A549 (cell line): ENCODE results near the gene SARDH. TPM values are rescaled to one million over a fixed set of nuclear protein-coding genes. Genes with fewer than 3 reads are reported as not detected.

ENCODE experiments used
- ATAC-seq, 2 experiments: fragments of 200-7000 bp in 1 of 2; fragments of >200 bp in 1 of 2; cut with Nextera tagmentation in 1 of 2; cut with Tn5 transposase in 1 of 2; 3 replicates each; pipeline versions ENCODE4 v1.8.0 to v1.9.1; 2018 to 2020; ENCODE audit warnings: mild to moderate bottlenecking in 1 of 2, moderate library complexity in 1 of 2
- CTCF ChIA-PET: fragments of 300-600 bp; sonication (Branson Sonifier 250); formaldehyde crosslinking; extraction: SDS; loops from one replicate; lab custom pipeline; 2021; ENCODE audit warnings: antibody characterized with exemption, inconsistent platforms; lab: Yijun Ruan, JAX
- POLR2A ChIA-PET: fragments of 350-600 bp; formaldehyde crosslinking; extraction: SDS; loops from one replicate; lab custom pipeline; 2021; ENCODE audit warnings: antibody characterized with exemption, inconsistent platforms; lab: Yijun Ruan, JAX
- DNase-seq, 2 experiments: peaks; one replicate each; pipeline versions ENCODE4 v3.0.0 to v3.0.0-alpha.2; 2011 to 2016; ENCODE audit warnings: low read depth in 1 of 2, low spot score in 1 of 2
- FAIRE-seq: peaks from 2 replicates; lab custom pipeline; 2011; peaks lifted over from hg19 to GRCh38; lab: Jason Lieb, UNC
- H3K27ac ChIP-seq, 2 experiments: fragments of >200 bp; sonication (Bioruptor Twin); formaldehyde crosslinking; 3 replicates each; pipeline ENCODE4 v1.5.1; 2016 to 2017
- H3K4me1 ChIP-seq: fragments of >200 bp; sonication (Bioruptor Twin); formaldehyde crosslinking; 3 replicates; pipeline ENCODE4 v1.6.1; 2016
- H3K4me2 ChIP-seq: fragments of >200 bp; sonication (Bioruptor Twin); formaldehyde crosslinking; 3 replicates; pipeline ENCODE4 v1.6.1; 2016
- H3K4me3 ChIP-seq: fragments of >200 bp; sonication (Bioruptor Twin); formaldehyde crosslinking; 3 replicates; pipeline ENCODE4 v1.5.1; 2016
- H3K9me3 ChIP-seq: fragments of >200 bp; sonication (Bioruptor Twin); formaldehyde crosslinking; 3 replicates; pipeline ENCODE4 v1.6.1; 2016
- BHLHE40 ChIP-seq: IDR thresholded peaks from 2 replicates; pipeline ENCODE4 v1.6.1; 2012; ENCODE audit warnings: low read depth, low read length, inconsistent platforms
- CBX2 ChIP-seq: fragments of 200-600 bp; sonication (generic); IDR thresholded peaks from 2 replicates; pipeline ENCODE4 v1.6.1; 2016; ENCODE audit warnings: low read depth, mild to moderate bottlenecking, borderline replicate concordance
- CEBPB ChIP-seq, 2 experiments: fragments of >200 bp in 1 of 2; sonication (Bioruptor Twin) in 1 of 2; formaldehyde crosslinking in 1 of 2; IDR thresholded peaks; 2 replicates each; pipeline ENCODE4 v1.6.1; 2012 to 2016
- CHD2 ChIP-seq: fragments of 150-350 bp; IDR thresholded peaks from 2 replicates; pipeline ENCODE4 v1.6.1; 2014; ENCODE audit warnings: low read length; ENCODE audit not compliant: partially characterized antibody
- CHD4 ChIP-seq: fragments of 200-600 bp; sonication (generic); IDR thresholded peaks from 2 replicates; pipeline ENCODE4 v1.6.1; 2016; ENCODE audit warnings: antibody characterized with exemption, mild to moderate bottlenecking, borderline replicate concordance
- EHMT2 ChIP-seq: fragments of 200-600 bp; sonication (generic); IDR thresholded peaks from 2 replicates; pipeline ENCODE4 v1.6.1; 2016; ENCODE audit warnings: antibody characterized with exemption, low read depth, mild to moderate bottlenecking, moderate library complexity
- EP300 ChIP-seq, 2 experiments: fragments of >200 bp; sonication (Bioruptor Twin); formaldehyde crosslinking; IDR thresholded peaks; 2 replicates in 1 of 2; 3 replicates in 1 of 2; pipeline ENCODE4 v1.6.1; 2016 to 2017
- FOSL2 ChIP-seq, 2 experiments: fragments of 450-650 bp in 1 of 2; fragments of >200 bp in 1 of 2; sonication (Bioruptor Twin) in 1 of 2; formaldehyde crosslinking; IDR thresholded peaks; 2 replicates each; pipeline versions ENCODE4 v1.5.0 to v1.6.1; 2016 to 2020; ENCODE audit warnings: mild to moderate bottlenecking in 1 of 2, moderate library complexity in 1 of 2
- HOXB5 ChIP-seq: fragments of 250-450 bp; sonication (Bioruptor Pico); IDR thresholded peaks from 2 replicates; pipeline ENCODE4 v1.5.0; 2020; ENCODE audit warnings: mild to moderate bottlenecking, moderate library complexity
- JUN ChIP-seq, 2 experiments: fragments of >200 bp; sonication (Bioruptor Twin); formaldehyde crosslinking; IDR thresholded peaks; 2 replicates in 1 of 2; 3 replicates in 1 of 2; pipeline ENCODE4 v1.6.1; 2016 to 2017
- KDM5A ChIP-seq: fragments of 200-600 bp; sonication (generic); IDR thresholded peaks from 2 replicates; pipeline ENCODE4 v1.6.1; 2016; ENCODE audit warnings: antibody characterized with exemption, mild to moderate bottlenecking
- MAZ ChIP-seq: fragments of 150-350 bp; IDR thresholded peaks from 2 replicates; pipeline ENCODE4 v1.6.1; 2014; ENCODE audit warnings: antibody characterized with exemption, low read depth, low read length, borderline replicate concordance
- NPAS2 ChIP-seq: fragments of 250-450 bp; sonication (Bioruptor Pico); IDR thresholded peaks from 2 replicates; pipeline ENCODE4 v1.8.0; 2022; ENCODE audit warnings: mild to moderate bottlenecking, moderate library complexity, borderline replicate concordance
- RAD21 ChIP-seq, 2 experiments: fragments of >200 bp in 1 of 2; sonication (Bioruptor Twin) in 1 of 2; formaldehyde crosslinking in 1 of 2; IDR thresholded peaks in 1 of 2; conservative IDR thresholded peaks in 1 of 2; 2 replicates in 1 of 2; 3 replicates in 1 of 2; pipeline ENCODE4 v1.6.1; 2012 to 2018; ENCODE audit warnings: inconsistent platforms in 1 of 2
- RFX5 ChIP-seq: fragments of 450-650 bp; IDR thresholded peaks from 2 replicates; pipeline ENCODE4 v1.7.1; 2014; ENCODE audit warnings: antibody characterized with exemption, mild to moderate bottlenecking, moderate library complexity
- WGBS: methylation state at CpG from one replicate; pipeline ENCODE4 v1.1.6; 2017; ENCODE audit errors: missing lambda C conversion rate; 5-methylcytosine and 5-hydroxymethylcytosine counted together
- polyA plus RNA-seq, 4 experiments: library from polyadenylated mRNA; depleted of rRNA in 3 of 4; stranded (reverse); fragments of >200 nt; fragmentation: RNase III in 1 of 4; extraction: RNeasy Plus Mini Kit Qiagen cat#74134 plus additional on column Dnase treatment in 1 of 4; gene quantifications; 2 replicates in 3 of 4; 3 replicates in 1 of 4; pipeline ENCODE4 v1.2.3, GENCODE V29; 2011 to 2017
- TF ChIP-seq, protein P1 (sequence below): fragments of >200 bp; sonication (Bioruptor Twin); formaldehyde crosslinking; IDR thresholded peaks from 3 replicates; pipeline ENCODE4 v1.6.1; 2016
- TF ChIP-seq, protein P2 (sequence below): fragments of 150-350 bp; IDR thresholded peaks from 2 replicates; pipeline ENCODE4 v1.6.1; 2014; ENCODE audit warnings: low read depth, mild to moderate bottlenecking, low read length

The SARDH gene
- polyA plus RNA-seq, 2 of the 4 experiments (the other 2 are of a cell fraction) = 0.08 TPM; not detected in 1

DNA sequence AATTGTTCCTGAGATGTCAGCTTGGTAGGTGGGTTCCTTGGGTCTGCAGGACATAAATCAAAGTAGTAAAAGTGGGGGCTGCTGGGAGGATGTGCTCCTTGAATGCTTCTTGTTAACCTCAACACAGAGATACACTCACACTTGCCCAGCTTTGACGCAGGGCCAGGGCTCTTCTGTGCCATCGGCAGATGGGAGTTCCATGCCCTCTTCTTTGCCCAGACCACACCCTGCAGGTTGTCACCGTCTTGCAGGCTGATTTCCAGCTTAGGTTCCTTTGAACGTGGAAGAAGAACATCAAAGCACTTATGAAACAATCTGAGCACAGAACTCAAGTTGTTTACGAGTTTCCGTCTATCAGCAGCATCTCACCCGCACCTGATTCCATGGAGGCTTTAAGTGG, 91.0 kb downstream of the SARDH start:
- POLR2A ChIA-PET = no interaction called here
- TF ChIP-seq CHD4 (no peak), CEBPB (IDR thresholded peaks at IDR 0.05) (no peak), RAD21 (conservative IDR thresholded peaks at IDR 0.05 in 1 of 2, IDR thresholded peaks at IDR 0.05 in 1 of 2) (no peak), EP300 (IDR thresholded peaks at IDR 0.05) (no peak), CBX2 (no peak)
- TF ChIP-seq, protein P1, sequence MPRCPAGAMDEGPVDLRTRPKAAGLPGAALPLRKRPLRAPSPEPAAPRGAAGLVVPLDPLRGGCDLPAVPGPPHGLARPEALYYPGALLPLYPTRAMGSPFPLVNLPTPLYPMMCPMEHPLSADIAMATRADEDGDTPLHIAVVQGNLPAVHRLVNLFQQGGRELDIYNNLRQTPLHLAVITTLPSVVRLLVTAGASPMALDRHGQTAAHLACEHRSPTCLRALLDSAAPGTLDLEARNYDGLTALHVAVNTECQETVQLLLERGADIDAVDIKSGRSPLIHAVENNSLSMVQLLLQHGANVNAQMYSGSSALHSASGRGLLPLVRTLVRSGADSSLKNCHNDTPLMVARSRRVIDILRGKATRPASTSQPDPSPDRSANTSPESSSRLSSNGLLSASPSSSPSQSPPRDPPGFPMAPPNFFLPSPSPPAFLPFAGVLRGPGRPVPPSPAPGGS = no peak
- TF ChIP-seq, protein P2, sequence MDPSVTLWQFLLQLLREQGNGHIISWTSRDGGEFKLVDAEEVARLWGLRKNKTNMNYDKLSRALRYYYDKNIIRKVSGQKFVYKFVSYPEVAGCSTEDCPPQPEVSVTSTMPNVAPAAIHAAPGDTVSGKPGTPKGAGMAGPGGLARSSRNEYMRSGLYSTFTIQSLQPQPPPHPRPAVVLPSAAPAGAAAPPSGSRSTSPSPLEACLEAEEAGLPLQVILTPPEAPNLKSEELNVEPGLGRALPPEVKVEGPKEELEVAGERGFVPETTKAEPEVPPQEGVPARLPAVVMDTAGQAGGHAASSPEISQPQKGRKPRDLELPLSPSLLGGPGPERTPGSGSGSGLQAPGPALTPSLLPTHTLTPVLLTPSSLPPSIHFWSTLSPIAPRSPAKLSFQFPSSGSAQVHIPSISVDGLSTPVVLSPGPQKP = no peak
- CTCF ChIA-PET = interaction anchor here (0.6 to 1.1 kb wide), 3 partner anchors 12 to 264 kb away, joined by 3 to 4 read pairs (median 3); no protein-coding TSS in a partner anchor
- Histone ChIP-seq H3K4me3 (no peak overlapping the region), H3K27ac (no peak overlapping the region), H3K9me3 (no peaks in the 10 kb centered on the region), H3K4me1 (no peaks in the 10 kb centered on the region), H3K4me2 (no peak overlapping the region)
- no peak for ATAC-seq
- no peak for DNase-seq
- 25% methylated on average over 7 of the region's 7 CpGs for WGBS
- FAIRE-seq = no peak

DNA sequence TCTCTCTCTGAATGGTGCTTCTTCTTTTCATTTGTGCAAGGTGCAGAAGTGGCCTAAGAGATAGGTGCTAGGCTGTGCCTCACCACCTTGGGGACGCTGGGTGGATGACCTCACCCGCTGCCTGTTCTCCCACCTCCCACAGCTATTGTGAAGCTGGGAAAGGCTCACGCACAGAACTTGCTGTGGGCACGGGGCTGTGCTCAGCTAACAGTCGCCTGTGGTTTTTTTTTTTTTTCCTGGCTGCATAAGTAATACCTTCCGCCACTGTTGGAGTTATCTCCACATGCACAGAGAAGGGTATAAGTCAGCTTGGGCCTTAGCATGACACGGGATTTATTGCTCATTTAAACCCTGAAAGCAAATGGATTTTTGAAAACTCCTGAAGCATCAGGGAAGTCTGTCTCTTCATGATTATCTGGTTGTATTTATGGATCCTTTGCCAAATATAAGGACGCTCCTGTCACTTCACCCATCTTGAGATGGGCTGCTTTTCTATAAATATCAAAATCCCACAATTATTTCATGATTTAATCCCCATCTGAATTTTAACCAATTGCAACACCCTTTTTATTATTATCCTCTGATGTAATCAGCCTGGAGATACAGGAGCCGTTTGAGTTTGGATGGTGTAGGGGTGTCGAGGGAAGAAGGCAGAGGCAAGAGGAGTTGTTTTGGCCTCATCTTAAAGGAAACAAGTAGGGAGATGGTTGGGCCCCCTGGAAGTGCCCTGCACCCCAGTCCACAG, 93.0 kb downstream of the SARDH start:
- H3K27ac ChIP-seq = no peak overlapping the region

DNA sequence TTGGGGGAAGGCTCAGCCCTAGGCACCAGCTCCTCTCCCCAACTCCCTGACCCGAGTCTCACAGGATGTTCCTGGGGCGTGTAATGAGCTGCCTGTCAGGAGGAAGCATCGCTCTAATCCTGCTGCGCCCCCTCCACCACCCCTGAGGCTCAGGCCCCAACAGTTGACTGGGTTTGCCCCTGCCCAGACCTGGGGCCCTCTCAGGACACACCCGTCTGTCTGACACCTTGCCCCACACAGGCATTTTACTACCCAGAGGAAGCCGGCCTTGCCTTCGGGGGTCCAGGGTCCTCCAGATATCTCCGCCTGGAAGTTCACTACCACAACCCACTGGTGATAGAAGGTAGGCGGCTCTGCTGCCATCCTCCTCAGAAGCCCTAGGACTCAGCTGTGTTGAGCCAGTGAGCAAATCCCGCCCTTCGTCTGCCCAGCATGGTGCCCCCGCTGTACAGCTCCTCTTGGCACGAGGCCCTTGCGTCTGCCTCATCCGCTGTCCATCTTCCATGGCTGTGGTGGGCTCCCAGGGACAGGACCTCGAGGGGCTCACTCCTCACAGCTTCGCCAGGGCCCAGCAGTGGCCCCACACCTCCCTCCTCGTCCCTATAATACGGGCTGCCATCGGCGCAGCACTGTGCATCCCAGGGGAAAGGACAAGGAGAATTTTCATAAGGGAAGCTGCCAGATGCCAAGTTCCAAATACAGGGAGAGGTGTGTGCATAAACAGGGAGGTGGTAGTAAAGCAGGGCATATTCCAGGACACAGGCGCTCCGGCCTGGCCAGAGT, 94.0 kb downstream of the SARDH start:
- H3K4me3 ChIP-seq = no peak overlapping the region
- 39% methylated on average over 12 of the region's 23 CpGs for WGBS
- no peak overlapping the region for H3K27ac ChIP-seq
- no peak for DNase-seq
- no peak; a peak in 1 of 6 replicates for ATAC-seq
- no peaks in the 10 kb centered on the region for H3K4me1 ChIP-seq
- no peaks in the 10 kb centered on the region for H3K9me3 ChIP-seq
- TF ChIP-seq CHD2 (no peak), EHMT2 (no peak), NPAS2 (CRISPR knock-in tag) (no peak)
- ChIA-PET CTCF (interaction anchor here (0.6 to 1.9 kb wide), 6 partner anchors 10 to 1476 kb away, joined by 3 to 7 read pairs (median 4); no protein-coding TSS in a partner anchor), POLR2A (interaction anchor here (1.0 kb wide), 1 partner anchor 457 kb away, joined by 3 read pairs; no protein-coding TSS in a partner anchor)
- no peak for FAIRE-seq
- H3K4me2 ChIP-seq = no peak overlapping the region

More for the DNA sequence above, 93.0 kb downstream of the SARDH start:
- POLR2A ChIA-PET = interaction anchor here (1.0 kb wide), 1 partner anchor 458 kb away, joined by 3 read pairs; no protein-coding TSS in a partner anchor
- H3K4me2 ChIP-seq = no peak overlapping the region
- ATAC-seq (no peak), DNase-seq (no peak), FAIRE-seq (no peak)
- no peaks in the 10 kb centered on the region for H3K4me1 ChIP-seq
- H3K4me3 ChIP-seq = no peak overlapping the region
- TF ChIP-seq RFX5 (no peak), CHD2 (no peak), FOSL2 (IDR thresholded peaks at IDR 0.05) (no peak), FOSL2 (CRISPR knock-in tag; IDR thresholded peaks at IDR 0.05) (no peak), NPAS2 (CRISPR knock-in tag) (no peak), BHLHE40 (no peak), MAZ (no peak), HOXB5 (no peak), KDM5A (no peak), JUN (IDR thresholded peaks at IDR 0.05) (no peak)
- WGBS = 32% methylated on average over 10 of the region's 10 CpGs
- H3K9me3 ChIP-seq = no peaks in the 10 kb centered on the region
- CTCF ChIA-PET = interaction anchor here (0.6 to 1.1 kb wide), 2 partner anchors 20 to 1475 kb away, joined by 3 to 4 read pairs; no protein-coding TSS in a partner anchor
